Fibroblast of peridontal ligament (primary cell): ENCODE data around the gene AURKB.

Source experiments
- DNase-seq: peaks from one replicate; pipeline ENCODE4 v3.0.0-alpha.2; 2010; ENCODE audit errors: extremely low read depth

Gene AURKB

DNA sequence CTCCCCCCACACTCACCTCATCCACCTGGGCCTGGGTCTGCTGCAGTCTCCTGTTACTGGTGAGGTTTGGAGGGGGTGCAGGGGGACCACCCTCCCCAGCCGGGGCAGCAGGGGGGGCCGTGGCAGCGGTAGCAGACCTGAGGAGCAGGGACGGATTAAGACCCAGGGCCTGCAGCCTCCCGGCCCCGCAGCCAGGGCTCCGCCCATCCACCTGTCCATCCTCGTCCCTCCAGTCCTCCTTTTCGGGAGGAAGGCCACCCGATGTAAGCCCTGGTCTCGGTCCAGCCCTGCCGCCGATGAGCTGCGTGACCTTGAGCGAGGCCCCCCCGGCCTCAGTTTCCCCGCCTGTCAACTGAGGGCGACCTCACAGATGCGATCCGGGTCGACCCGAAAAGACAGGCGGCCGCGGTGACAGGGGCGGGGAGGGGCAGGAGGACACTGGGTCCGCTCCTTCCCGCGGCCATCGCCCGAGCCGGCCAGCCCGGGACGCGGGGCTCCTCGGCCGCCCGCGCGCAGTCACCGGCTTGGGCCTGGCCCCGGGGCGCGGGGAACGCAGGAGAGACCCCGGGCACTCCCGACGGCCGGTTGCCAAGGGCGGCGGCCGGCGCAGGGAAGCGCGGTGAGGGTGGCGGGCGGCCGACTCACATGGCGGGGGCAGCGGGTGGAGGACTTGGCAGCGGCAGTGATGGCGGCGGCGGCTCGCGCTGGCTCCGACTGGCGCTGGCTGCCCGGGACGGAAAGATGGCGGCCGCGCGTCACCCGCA is 48.0 kb downstream of the AURKB start, which contains the start of gene VAMP2:
Gene VAMP2 (minus strand): TSS at position 716 of the 764 bp plus-strand sequence. CDS start 69 bp downstream, at position 647.
- peak; percentile 50 for DNase-seq

DNA sequence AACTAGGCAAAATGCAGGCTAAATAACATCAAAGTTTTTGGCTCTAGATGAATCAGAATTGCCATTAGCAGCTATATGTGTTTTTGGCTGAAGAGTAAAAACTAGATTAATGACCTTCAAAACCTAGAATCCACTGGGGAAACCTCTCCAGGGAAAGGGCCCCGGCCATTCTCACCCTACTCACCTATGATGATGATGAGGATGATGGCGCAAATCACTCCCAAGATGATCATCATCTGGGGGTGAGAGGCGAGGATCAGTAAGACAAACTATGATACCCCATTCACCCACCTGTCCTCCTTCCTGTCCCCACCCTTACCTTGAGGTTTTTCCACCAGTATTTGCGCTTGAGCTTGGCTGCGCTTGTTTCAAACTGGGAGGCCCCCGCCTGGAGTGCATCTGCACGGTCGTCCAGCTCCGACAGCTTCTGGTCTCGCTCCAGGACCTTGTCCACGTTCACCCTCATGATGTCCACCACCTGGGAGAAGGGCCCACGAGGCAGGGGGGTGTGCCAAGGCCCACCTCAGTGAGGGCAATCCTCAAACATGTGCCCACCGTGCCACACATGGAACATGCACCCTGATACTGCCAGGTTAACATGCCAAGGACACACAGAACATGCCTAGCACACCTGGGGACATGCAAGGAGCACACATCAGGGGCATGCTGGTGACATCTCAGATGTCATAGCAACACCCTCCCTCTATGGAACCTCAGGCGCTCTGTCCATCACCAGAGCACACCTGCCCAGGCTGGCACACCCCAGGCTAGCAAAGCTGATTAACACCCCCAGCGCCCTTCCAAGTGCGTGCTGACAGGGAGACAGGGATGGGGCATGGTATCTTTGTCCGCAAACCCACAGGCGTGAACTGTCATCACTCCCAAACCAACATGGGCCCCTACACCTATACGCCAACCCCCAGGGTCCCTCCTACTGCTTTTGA is 48.8 kb downstream of the AURKB start:
- DNase-seq = no peak

DNA sequence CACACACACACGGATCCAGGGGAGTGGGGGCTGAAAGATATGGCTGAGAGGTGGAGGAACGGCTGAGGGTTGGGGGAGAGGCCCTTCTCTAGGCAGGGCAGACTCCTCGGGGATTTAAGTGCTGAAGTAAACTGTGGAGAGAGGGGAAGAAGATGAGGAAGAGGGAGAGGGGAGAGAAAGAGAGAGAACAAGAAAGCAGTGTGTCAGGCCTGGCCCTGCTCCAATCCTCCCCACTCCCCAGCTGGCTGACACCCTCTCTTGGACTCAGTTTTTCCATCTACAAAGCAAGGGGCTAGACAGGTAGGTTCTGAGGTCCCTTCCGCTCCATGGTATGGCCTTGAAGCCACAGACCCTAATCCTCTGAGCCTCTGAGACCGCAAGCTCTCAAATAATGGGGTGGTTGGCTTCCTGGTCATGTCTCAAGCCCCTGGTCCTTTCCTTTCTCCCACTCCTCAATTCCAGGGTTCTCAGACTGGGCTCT is 49.6 kb downstream of the AURKB start:
- no peak for DNase-seq

DNA sequence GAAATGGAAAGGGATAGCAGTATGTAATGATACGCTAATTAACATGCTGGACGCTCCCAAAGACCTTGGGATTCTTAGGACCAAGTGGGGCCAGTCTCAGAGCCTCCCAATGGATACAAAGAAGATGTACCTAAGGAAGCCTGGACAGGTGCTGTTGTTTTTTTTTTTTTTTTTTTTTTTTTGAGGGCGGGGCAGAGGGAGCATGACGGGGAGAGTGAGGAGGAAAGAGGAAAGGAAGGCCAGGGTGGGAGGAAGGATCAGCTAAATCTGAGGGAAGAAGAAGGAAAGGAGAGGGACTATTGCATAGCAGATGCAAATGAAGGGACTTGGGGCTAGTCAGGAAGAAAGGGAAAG is 50.2 kb downstream of the AURKB start:
- DNase-seq = no peak

DNA sequence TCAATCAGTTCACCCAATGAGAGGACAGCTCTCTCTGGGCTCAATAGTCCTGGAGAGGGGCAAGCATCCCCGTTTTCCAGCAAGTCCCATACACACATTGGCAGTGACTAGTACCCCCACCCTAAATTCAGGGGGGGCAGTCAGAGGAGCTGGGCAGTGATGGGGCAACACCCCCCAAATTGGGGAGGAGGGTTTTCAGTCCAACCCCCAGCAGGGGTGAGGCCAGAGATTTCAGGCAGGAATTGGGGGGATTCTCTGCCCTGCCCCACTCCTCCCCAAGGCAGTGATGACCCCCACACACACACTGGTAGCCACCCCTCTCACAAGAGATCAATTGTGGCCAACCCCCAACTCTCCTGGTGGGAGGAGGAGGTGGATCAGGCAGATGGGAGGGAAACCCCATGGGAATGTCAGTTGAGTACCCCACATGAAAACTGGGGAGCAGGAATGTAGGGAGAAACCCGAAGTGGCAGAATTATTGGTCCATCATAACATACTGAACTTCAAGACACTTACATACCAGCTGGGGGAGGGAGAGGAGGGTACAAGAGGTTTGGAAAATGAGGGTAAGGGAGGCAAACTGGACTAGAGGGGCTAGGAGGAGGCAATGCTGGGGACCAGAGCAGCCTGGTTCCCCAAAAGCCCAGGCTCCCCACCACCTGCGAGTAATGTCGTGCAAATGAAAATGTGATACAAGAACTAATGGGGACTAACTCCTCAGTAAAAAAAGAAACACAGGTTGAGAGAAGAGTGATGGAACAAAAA is 50.7 kb downstream of the AURKB start:
- DNase-seq = no peak

DNA sequence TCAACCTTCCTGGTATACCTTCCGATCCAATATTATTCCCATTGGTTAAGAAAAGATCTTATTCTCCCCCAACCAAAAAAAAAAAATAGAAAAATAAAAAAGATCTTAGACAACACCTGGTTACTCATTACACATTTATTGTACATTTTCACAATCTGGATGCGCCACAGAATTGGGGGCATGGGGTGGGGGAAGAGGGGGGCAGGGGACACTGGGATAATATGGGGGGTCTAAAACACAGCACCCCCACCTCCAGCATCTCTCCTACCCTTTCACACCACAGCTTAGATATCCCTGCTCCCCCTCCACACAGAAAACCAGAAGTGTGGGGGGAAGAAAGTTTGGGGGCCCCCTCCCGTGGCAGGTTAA is 51.4 kb downstream of the AURKB start:
- no peak for DNase-seq

DNA sequence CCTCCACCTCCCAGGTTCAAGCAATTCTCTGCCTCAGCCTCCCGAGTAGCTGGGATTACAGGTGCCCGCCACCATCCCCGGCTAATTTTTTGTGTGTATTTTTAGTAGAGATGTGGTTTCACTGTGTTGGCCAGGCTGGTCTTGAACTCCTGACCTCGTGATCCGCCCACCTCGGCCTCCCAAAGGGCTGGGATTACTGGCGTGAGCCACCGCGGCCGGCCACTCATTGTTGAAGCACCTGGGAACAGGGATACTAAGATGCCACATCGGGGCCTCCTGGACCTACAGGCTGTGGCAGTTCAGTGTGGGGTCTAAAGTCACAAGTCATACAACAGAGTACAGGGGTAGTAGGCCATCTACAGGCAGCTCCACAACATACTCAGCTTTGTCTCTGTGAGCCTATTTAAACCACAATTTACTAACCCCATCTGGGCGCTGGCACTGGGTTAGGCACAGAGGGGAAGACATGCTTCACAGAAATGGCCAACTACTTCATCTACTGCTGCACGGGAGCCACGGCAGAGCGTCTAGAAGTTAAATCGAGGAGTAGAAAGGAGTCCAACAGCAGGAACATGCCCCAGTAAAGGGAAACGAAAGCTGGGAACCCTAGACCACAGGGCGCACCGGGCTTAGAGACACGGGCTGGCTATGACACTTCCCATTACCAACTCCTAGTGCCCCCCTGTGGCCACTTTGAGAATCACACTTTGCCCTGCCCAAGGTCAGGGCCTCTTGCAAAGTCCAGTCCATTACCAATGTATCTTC is 51.9 kb downstream of the AURKB start:
- DNase-seq = peak; percentile 92

DNA sequence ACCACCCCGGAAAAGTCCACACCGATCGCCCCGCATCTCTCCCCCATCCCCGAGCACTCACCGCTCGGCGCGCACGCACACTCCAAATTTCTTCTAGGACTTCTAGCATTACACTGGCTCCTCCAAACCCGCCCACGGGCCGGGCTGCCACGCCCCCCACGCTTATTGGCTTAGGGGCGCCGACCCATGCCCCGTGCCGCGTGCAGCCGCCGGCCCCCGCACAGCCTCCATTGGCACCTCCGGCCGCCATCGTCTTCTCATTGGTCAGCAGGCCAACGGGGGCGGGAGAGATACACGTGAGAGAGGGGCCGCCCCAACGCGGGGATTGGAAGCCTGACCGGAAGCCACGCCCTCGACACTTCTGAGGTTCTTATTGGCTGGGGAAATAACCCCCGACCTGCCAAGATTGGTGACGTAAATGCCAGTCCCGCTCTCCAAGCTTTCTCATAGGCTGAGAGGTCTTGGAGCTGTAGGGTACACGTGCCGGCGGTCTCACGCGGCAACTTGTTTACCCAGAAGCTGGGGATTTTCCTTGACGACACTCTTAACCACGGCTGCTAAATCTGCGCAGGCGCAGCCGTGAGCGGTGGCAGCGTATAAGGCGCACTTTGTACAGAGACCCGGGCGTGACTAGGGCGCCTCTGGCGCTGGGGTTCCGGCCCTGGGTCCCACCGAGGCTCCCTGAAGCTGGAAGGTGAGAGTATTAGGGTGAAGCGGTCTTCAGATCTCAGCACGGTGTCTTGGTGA is 54.0 kb downstream of the AURKB start:
- DNase-seq = peak; percentile 100

DNA sequence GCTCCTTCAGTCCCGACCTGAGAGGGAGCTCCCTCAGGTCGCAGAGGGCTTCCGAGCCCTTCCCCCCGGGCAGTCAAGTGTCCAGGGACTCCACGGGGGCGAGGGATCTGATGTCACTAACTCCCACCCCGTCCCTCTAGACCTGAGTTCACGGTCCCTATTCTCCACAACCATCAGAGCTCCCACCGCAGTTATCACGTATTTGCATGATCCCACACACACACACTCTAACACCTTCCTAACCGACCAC is 54.5 kb downstream of the AURKB start:
- no peak for DNase-seq

DNA sequence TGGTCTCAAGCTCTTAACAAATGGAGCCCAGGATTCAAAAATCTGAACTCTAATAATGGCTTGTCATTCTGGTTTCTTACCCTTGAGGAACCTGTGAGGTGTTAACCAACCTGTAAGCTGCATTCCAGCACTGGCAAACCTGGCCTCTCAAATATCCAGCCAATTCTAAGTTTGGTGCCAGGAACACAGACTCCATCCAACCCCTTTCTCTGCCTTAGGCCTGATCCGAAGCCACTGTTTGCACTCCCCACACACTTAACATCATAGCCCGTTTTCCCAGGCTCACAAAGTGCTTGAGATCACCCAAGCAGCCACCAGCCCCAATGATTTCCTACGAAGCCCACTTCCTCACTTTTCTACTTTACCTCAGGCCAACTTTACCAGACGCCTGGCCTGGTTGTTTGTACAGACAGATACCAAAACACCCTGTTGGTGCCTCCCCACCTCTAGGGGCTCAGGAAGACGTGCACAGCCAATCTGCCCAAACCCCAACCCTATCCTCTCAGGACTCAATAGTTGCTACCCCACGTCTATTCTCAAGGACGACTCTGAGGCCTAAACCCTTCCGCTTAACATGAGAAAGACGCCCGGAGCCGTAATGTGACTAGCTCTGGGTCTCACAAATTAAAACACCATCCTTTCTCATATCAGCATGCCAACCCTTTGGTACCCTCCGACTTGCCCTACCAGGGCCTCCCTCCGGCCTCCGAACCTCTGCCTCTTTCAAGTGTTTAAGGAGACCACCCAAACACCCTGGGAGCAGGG is 55.0 kb downstream of the AURKB start:
- DNase-seq = peak; percentile 40
